Activated naive CD4-positive, alpha-beta T cell treated with anti-CD3 and anti-CD28 coated beads for 36 hours (primary cell): ENCODE results near the gene DNAI2. TPM values are rescaled to one million over a fixed set of nuclear protein-coding genes. Genes with fewer than 3 reads are reported as not detected.
"Not testable (repeated sequence)": the region's sequence is repeated elsewhere in the genome, so short reads cannot be mapped to it uniquely, and the experiment has no call there.

Experiments
- CTCF ChIA-PET: fragments of 350-600 bp; sonication (Branson Sonifier 250); formaldehyde crosslinking; loops from one replicate; lab custom pipeline; 2021; ENCODE audit warnings: antibody characterized with exemption; lab: Charles Lee
- DNase-seq: peaks from one replicate; pipeline ENCODE4 v3.0.0-alpha.2; 2020
- H3K27ac Mint-ChIP-seq: one replicate; pipeline ENCODE4 v1.8.0; 2021; ENCODE audit warnings: mild to moderate bottlenecking, mixed read lengths
- H3K27me3 Mint-ChIP-seq: one replicate; pipeline ENCODE4 v1.8.0; 2021; ENCODE audit warnings: low read depth, mixed read lengths
- H3K36me3 Mint-ChIP-seq: one replicate; pipeline ENCODE4 v1.8.0; 2021; ENCODE audit warnings: low read depth, mixed read lengths
- H3K4me1 Mint-ChIP-seq: one replicate; pipeline ENCODE4 v1.8.0; 2021; ENCODE audit warnings: low read depth, mixed read lengths
- H3K4me3 Mint-ChIP-seq: one replicate; pipeline ENCODE4 v1.8.0; 2021; ENCODE audit warnings: mild to moderate bottlenecking, moderate library complexity, mixed read lengths
- H3K9me3 Mint-ChIP-seq: one replicate; pipeline ENCODE4 v1.8.0; 2021; ENCODE audit warnings: mixed read lengths
- intact Hi-C: fragments of 100-400 bp; cut with micrococcal nuclease; formaldehyde crosslinking; loops from one replicate; pipeline ENCODE4 v1.15.1; 2023
- total RNA-seq, 2 experiments: library from RNA; stranded (reverse); gene quantifications; one replicate each; pipeline ENCODE4 v1.2.3, GENCODE V29; 2021

Gene DNAI2
- total RNA-seq, 2 experiments from 2014 or later: 0.12 to 0.25 TPM

DNA sequence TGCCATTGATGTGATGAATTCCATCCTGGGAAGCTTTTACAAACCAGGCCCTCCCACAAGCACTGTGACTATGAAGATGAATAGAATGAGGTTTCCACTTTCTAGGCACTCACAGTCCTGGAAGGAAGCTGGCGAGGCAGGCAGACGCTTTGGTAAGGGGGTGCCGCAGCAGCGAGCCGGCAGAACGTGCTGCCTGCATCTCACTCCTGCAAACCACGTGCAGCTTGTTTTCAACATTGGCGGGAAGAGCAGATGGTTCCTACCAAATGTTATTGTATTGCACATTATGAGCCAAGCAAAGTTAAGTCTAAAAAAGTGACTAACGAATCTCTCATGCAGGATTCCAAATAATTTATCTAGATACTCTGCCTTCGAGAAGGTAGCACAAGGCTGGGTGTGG lies 3.7 kb upstream of the DNAI2 start:
- CTCF ChIA-PET: no interaction called here

DNA sequence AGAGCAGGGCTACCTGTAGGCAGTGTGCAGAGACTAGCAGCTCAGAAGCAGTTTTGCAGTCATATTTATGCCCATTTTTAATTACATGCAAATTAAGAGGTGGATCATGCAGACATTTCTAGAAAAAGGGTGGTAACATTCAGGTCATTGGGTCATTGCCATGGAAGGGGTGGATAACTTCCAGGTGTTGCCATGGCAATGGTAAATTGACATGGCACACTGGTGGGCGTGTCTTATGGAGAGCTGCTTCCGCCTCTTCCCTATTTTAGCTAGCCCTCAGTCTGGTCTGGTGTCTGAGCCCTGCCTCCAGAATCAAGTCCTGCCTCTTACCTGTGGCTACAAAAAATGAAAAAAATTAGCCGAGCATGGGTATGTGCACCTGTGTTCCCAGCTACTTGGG lies 2.8 kb upstream of the DNAI2 start:
- peaks cover 3% of the 10 kb centered on the region for H3K27me3 Mint-ChIP-seq
- CTCF ChIA-PET: interaction anchor here (1.4 kb wide), 1 partner anchor 13 kb away, joined by 3 read pairs; no protein-coding TSS in a partner anchor

More for the DNA sequence above, 3.7 kb upstream of the DNAI2 start:
- H3K9me3 Mint-ChIP-seq: no peaks in the 10 kb centered on the region
- intact Hi-C loops: no loop called here
- H3K4me3 Mint-ChIP-seq: no peak overlapping the region
- no peak overlapping the region for H3K27ac Mint-ChIP-seq
- H3K36me3 Mint-ChIP-seq: no peaks in the 10 kb centered on the region
- H3K27me3 Mint-ChIP-seq: peaks cover 3% of the 10 kb centered on the region
- no peak for DNase-seq
- H3K4me1 Mint-ChIP-seq: peaks cover 14% of the 10 kb centered on the region

DNA sequence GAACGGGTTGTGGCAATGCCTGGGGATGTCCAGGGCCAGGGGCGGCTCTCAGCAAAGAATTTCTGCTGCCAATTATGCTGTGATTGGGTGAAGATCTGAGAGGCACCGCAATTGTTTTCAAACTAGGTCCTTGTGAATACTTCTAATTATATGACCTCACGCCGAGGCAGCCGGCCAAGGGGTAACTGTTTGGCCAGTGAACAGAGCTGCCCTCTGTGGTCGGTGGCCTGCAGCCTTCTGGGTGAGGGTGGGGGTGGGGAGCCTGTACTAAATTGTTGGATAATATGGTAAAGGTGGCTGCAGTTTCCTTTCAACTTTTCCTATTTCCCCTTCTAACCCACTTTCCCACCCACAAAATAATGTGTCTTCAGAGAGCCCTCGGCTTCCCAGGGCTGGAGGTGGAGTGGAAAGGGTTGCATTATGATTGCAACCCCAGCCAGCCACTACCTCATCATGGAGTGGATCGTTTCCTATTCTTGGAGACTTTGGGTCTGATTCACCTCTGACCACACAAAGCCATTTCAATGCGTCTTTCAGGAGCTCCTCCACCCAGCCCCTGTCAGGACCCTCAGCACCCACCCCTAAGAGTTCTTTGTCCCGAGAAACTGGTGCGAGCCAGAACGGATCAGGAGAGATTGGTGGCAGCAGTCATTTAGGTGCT lies 2.0 kb upstream of the DNAI2 start:
- no peak for DNase-seq
- Mint-ChIP-seq H3K27ac (no peak overlapping the region), H3K9me3 (no peaks in the 10 kb centered on the region), H3K36me3 (no peaks in the 10 kb centered on the region), H3K4me1 (peaks cover 14% of the 10 kb centered on the region), H3K4me3 (no peak overlapping the region), H3K27me3 (peaks cover 3% of the 10 kb centered on the region)
- CTCF ChIA-PET: interaction anchor here (1.4 kb wide), 1 partner anchor 13 kb away, joined by 3 read pairs; no protein-coding TSS in a partner anchor
- intact Hi-C loops: no loop called here

More for the DNA sequence above, 2.8 kb upstream of the DNAI2 start:
- DNase-seq: no peak
- Mint-ChIP-seq H3K9me3 (no peaks in the 10 kb centered on the region), H3K4me1 (peaks cover 14% of the 10 kb centered on the region), H3K4me3 (no peak overlapping the region), H3K27ac (no peak overlapping the region), H3K36me3 (no peaks in the 10 kb centered on the region)
- intact Hi-C loops: no loop called here

DNA sequence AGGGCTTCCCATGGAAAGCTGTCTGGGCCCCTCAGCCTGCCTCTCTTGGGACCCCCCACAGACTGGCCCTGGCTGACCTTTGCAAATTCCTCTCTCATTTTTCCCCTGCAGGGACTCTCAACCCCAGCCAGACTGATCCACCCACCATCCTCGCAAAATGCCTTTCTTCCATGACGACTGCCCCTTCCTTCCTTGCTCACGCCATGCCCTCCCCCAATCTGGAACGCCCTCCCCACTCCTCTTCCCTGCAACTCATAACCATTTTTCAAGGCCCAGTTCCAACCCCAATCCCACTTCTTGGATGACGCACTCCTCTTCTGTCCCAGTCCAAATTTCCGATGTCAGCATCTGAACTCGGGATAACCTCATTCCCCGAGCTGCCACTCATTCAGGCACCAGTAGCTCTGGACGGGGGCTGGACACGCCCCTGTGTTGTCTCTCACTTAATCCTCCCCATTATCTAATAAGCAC lies 1.3 kb upstream of the DNAI2 start:
- no peak overlapping the region for H3K27ac Mint-ChIP-seq
- CTCF ChIA-PET: no interaction called here
- peaks cover 3% of the 10 kb centered on the region for H3K27me3 Mint-ChIP-seq

DNA sequence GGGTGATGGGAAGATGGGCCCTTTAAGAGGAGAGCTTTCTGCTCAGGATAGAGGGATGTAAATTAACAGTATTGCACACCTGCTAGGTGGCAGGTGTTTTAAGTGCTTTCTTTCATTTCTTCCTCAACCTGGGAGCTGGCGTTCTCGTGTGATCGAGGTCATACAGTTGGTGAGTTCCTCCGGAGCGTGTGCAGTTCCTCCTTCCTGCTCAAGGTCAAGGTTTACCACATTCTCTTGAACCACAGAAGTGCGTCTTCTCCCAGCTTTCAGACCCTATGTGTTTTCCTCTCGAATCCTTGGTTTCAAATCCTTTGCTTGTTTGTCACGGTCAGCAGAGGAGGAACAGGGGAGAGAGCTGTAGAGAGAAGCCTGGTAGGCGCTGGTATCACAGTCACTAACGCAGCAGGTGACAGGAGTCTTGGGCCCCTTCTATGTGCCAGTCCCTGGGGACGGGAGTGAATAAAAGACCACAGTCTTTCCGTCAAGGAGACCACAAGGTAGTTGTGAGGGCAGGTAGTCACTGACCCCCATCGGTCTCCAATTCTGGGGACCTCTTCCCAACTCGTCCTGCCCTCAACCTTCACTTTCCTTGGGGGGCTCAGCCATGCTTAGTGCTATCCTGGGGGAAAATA lies 791 bp downstream of the DNAI2 start:
- Mint-ChIP-seq H3K4me3 (no peak overlapping the region), H3K27me3 (peaks cover 3% of the 10 kb centered on the region), H3K9me3 (no peaks in the 10 kb centered on the region), H3K36me3 (no peaks in the 10 kb centered on the region), H3K4me1 (peaks cover 16% of the 10 kb centered on the region), H3K27ac (no peak overlapping the region)
- intact Hi-C loops: no loop called here
- CTCF ChIA-PET: interaction anchor here (1.0 kb wide), 1 partner anchor 10 kb away, joined by 3 read pairs; no protein-coding TSS in a partner anchor
- no peak for DNase-seq

More for the DNA sequence above, 1.3 kb upstream of the DNAI2 start:
- Mint-ChIP-seq H3K4me3 (no peak overlapping the region), H3K4me1 (peaks cover 14% of the 10 kb centered on the region), H3K9me3 (no peaks in the 10 kb centered on the region), H3K36me3 (no peaks in the 10 kb centered on the region)
- intact Hi-C loops: no loop called here
- no peak for DNase-seq

DNA sequence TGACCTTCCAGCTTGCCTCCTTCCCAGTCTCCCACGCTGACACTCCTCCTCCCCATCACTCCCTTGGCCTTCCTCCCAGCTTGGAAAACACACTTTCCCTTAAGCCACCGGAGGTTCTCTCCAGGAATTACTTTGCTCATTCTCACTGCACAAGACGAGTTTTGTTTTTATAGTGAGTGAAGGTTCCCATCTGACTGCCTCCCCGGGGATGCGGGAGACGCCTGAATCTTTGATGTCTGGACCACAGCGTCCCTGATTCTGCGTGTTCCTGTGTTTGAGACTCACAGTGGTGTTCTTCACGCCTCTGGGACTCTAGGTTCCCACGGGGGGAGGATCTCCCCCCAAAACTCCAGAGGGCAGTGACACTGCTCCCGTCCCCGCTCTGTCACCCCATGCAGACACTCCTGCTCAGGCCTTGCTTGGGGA lies 2.0 kb downstream of the DNAI2 start:
- DNase-seq: no peak
- no peaks in the 10 kb centered on the region for H3K9me3 Mint-ChIP-seq
- CTCF ChIA-PET: interaction anchor here (1.1 kb wide), 1 partner anchor 65 kb away, joined by 3 read pairs; no protein-coding TSS in a partner anchor
- H3K4me1 Mint-ChIP-seq: peaks cover 27% of the 10 kb centered on the region
- peaks cover 3% of the 10 kb centered on the region for H3K27me3 Mint-ChIP-seq
- H3K4me3 Mint-ChIP-seq: no peak overlapping the region
- intact Hi-C loops: no loop called here
- H3K36me3 Mint-ChIP-seq: no peaks in the 10 kb centered on the region
- no peak overlapping the region for H3K27ac Mint-ChIP-seq

DNA sequence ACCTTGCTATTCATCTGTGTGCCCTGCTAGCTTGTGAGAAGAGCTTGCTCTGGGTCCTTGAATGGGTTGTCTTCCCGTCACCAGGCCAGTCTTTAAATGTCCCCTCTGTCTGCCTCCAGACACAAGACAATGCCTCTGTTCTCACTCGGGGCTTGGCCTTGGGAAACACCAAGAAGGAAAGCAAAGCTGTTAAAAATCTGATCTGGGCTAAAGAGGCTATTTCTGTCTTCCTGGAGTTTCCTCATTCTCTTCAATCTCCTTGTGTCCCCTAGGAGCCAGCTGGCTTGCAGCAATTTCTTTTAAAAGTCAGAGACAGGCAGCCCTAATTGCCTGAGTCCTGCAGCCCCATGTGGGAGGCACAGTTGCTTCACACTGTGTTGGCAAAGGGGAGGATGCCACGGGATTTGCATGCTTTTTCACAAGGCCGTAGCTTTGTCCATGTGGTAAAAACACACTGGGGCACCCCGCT lies 2.5 kb downstream of the DNAI2 start:
- Mint-ChIP-seq H3K36me3 (no peaks in the 10 kb centered on the region), H3K4me3 (no peak overlapping the region), H3K27ac (no peak overlapping the region), H3K27me3 (peaks cover 3% of the 10 kb centered on the region), H3K9me3 (no peaks in the 10 kb centered on the region), H3K4me1 (peaks cover 27% of the 10 kb centered on the region)
- intact Hi-C loops: no loop called here
- CTCF ChIA-PET: interaction anchor here (1.1 kb wide), 1 partner anchor 66 kb away, joined by 3 read pairs; no protein-coding TSS in a partner anchor
- no peak for DNase-seq

DNA sequence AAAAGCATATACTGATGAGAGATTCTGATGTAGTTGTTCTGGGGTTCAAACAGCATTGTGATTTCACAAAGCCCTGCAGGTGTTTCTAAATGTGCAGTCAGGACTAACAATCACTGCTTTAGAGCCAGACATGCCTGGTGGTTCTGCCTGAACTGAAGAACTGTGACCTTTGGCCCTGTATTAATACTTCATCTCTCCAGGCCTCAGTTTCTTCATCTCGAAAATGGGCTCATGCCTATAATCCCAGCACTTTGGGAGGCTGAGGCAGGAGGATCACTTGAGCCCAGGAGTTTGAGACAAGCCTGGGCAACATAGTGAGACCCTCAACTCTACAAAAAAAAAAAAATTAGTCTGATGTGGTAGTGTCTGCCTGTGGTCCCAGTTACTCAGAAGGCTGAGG lies 3.9 kb downstream of the DNAI2 start:
- Mint-ChIP-seq H3K4me3 (no peak overlapping the region), H3K27me3 (peaks cover 3% of the 10 kb centered on the region), H3K9me3 (no peaks in the 10 kb centered on the region), H3K36me3 (no peaks in the 10 kb centered on the region), H3K4me1 (peaks cover 36% of the 10 kb centered on the region), H3K27ac (no peak overlapping the region)
- no peak for DNase-seq
- CTCF ChIA-PET: interaction anchor here (1.2 kb wide), 1 partner anchor 12 kb away, joined by 3 read pairs; no protein-coding TSS in a partner anchor
- intact Hi-C loops: no loop called here

DNA sequence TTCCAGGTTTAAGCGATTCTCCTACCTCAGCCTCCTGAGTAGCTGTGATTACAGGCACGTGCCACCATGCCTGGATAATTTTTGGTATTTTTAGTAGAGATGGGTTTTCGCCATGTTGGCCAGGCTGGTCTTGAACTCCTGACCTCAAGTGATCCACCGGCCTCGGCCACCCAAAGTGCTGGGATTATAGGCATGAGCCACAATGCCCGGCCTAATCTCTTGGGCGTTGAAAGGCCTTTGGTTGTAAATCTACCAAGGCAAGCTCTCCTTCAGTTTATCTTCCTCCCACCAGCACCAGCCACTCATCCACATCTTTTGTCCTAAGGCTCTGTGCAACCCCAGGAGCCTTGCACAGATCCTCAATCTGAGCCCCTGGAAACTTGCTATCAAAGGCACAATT lies 5.6 kb downstream of the DNAI2 start:
- H3K36me3 Mint-ChIP-seq, H3K9me3 Mint-ChIP-seq, intact Hi-C loops, DNase-seq, H3K4me3 Mint-ChIP-seq, H3K27me3 Mint-ChIP-seq: not testable (repeated sequence)
- CTCF ChIA-PET: interaction anchor here (1.2 kb wide), 1 partner anchor 88 kb away, joined by 3 read pairs; no protein-coding TSS in a partner anchor
- Mint-ChIP-seq H3K4me1 (peaks cover 33% of the 10 kb centered on the region), H3K27ac (peak overlapping the region; percentile 69)

DNA sequence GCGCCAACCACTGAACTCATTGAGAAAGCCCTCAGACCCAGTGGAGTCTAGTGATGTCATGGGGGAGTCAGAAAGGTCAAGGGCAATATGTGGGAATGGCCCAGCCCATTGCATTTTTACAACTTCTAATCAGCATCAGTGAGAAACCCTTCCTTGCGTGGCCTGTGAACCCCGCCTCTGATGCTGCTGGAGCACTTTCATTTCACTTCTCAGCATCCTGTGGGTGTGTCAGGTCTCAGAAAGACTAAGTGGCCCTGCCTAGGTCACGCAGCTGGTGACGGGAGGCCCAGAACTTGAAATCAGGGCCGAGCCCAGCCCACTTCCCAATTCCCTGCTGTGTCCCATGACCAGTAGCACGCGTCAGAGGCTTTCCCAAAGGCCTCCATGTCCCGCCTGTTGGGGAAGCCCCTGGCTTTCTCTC lies 6.1 kb downstream of the DNAI2 start:
- peak; percentile 74 for DNase-seq
- Mint-ChIP-seq H3K9me3 (no peaks in the 10 kb centered on the region), H3K27ac (peak overlapping the region; percentile 69), H3K27me3 (no peaks in the 10 kb centered on the region), H3K4me3 (no peak overlapping the region), H3K36me3 (no peaks in the 10 kb centered on the region), H3K4me1 (peaks cover 34% of the 10 kb centered on the region)
- CTCF ChIA-PET: interaction anchor here (1.2 kb wide), 1 partner anchor 88 kb away, joined by 3 read pairs; no protein-coding TSS in a partner anchor
- intact Hi-C loops: no loop called here

DNA sequence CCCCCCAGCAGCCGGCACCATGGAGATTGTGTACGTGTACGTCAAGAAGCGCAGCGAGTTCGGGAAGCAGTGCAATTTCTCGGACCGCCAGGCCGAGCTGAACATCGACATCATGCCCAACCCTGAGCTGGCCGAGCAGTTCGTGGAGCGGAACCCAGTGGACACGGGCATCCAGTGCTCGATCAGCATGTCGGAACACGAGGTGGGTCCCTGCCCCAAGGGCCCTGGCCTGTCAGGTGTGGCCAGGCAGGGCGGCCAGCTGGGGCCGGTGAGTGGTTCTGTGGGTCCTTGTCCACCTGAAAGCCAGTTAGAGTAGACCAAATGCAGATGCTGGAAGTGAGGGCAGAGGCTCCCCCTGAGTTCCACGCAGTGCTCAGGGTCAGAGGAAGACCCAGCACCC lies 7.8 kb downstream of the DNAI2 start:
- H3K9me3 Mint-ChIP-seq: no peaks in the 10 kb centered on the region
- intact Hi-C loops: loop anchor here (2.0 kb wide), 1 partner anchor 69 kb away; the partner anchor contains the start of gene TTYH2
- no peak overlapping the region for H3K27ac Mint-ChIP-seq
- DNase-seq: no peak
- no peaks in the 10 kb centered on the region for H3K27me3 Mint-ChIP-seq
- H3K36me3 Mint-ChIP-seq: no peaks in the 10 kb centered on the region
- CTCF ChIA-PET: interaction anchor here (0.7 to 1.3 kb wide), 2 partner anchors 13 to 73 kb away, joined by 5 to 6 read pairs; no protein-coding TSS in a partner anchor
- H3K4me3 Mint-ChIP-seq: no peak overlapping the region
- peaks cover 34% of the 10 kb centered on the region for H3K4me1 Mint-ChIP-seq

DNA sequence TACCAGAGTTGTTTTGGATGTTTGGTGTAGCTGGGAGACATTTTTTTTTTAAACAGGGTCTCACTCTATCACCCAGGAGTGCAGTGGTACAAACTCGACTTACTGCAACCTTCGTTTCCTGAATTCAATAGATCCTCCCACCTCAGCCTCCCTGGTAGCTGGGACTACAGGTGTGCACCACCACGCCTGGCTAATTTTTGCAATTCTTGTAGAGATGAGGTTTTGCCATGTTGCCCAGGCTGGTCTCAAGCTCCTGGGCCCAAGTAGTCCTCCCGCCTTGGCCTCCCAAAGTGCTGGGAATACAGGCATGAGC lies 8.2 kb downstream of the DNAI2 start:
- CTCF ChIA-PET: interaction anchor here (0.7 to 1.3 kb wide), 2 partner anchors 13 to 72 kb away, joined by 5 to 6 read pairs; no protein-coding TSS in a partner anchor
- H3K4me3 Mint-ChIP-seq, H3K27me3 Mint-ChIP-seq, DNase-seq, H3K36me3 Mint-ChIP-seq, H3K9me3 Mint-ChIP-seq: not testable (repeated sequence)
- Mint-ChIP-seq H3K27ac (peak overlapping the region; percentile 90), H3K4me1 (peaks cover 34% of the 10 kb centered on the region)
- intact Hi-C loops: loop anchor here (2.0 kb wide), 1 partner anchor 69 kb away; the partner anchor contains the start of gene TTYH2
